ENCODE data around the gene LDLRAD4. TPM values are rescaled to one million over a fixed set of nuclear protein-coding genes. Genes with fewer than 3 reads are reported as not detected.

Gene LDLRAD4
- total and polyA plus RNA-seq, 2 donors (not counting 1 experiment from before 2014, with no cell fraction given) = 13.9 to 35.7 TPM

GRCh38 chr18:13619505-13620205 lies 401.1 kb downstream of the LDLRAD4 start:
- Histone ChIP-seq H3K79me2 (ENCODE audit: control insufficient read depth, insufficient read depth, low read length) (peaks cover 87% of the 10 kb centered on the region), H3K4me3 (ENCODE audit: control extremely low read depth in 1 of 5, extremely low read depth in 1 of 5, insufficient read depth in 1 of 5, low read depth in 2 of 5, low read length in 4 of 5) (no peak overlapping the region), H3K9ac (ENCODE audit: low read length) (no peak overlapping the region), H3K4me2 (replicated peaks; ENCODE audit: low read depth, low read length, poor library complexity, severe bottlenecking) (no peak overlapping the region), H3K36me3 (replicated peaks in 1 of 2; ENCODE audit: control extremely low read depth in 1 of 2, control insufficient read depth in 1 of 2, extremely low read depth in 1 of 2, insufficient read depth in 2 of 2, low read length in 1 of 2) (peaks cover 0 to 3% of the 10 kb centered on the region in 2 experiments), H4K20me1 (ENCODE audit: control insufficient read depth, insufficient read depth, low read length, poor library complexity, severe bottlenecking) (no peaks in the 10 kb centered on the region), H3K27me3 (replicated peaks in 1 of 4; ENCODE audit: control extremely low read depth in 1 of 4, control insufficient read depth in 3 of 4, insufficient read depth in 4 of 4, low read length in 3 of 4) (no peaks in the 10 kb centered on the region), H3K4me1 (ENCODE audit: control insufficient read depth in 2 of 2, insufficient read depth in 2 of 2, low read length in 2 of 2) (peaks cover 19 to 43% of the 10 kb centered on the region in 2 donors), H2AFZ (ENCODE audit: insufficient read depth, low read depth, low read length, poor library complexity, severe bottlenecking) (no peak overlapping the region), H3K9me3 (ENCODE audit: control extremely low read depth in 1 of 3, control insufficient read depth in 2 of 3, insufficient read depth in 1 of 3, low read length in 2 of 3) (no peaks in the 10 kb centered on the region), H3K27ac (ENCODE audit: low read length in 2 of 2) (no peak overlapping the region)
- 92% methylated on average over 17 of the region's 20 CpGs for WGBS (ENCODE audit: insufficient coverage)
- POLR2A ChIA-PET = interaction anchor here (0.5 kb wide), 1 partner anchor 214 kb away, joined by 4 read pairs; no protein-coding TSS in a partner anchor
- no peak overlapping the region for H3K4me3 Mint-ChIP-seq
- intact Hi-C loops (cut with micrococcal nuclease) = loop anchor here (10.0 kb wide), 1 partner anchor 735 kb away; the partner anchor contains the start of gene PTPN2
- no peak overlapping the region for H3K27ac Mint-ChIP-seq
- H3K9me3 Mint-ChIP-seq (ENCODE audit: insufficient read depth) = no peaks in the 10 kb centered on the region
- CTCF ChIA-PET = interaction anchor here (15.6 kb wide), 1 partner anchor 60 kb away, joined by 344 read pairs; no protein-coding TSS in a partner anchor
- H3K27me3 Mint-ChIP-seq = no peaks in the 10 kb centered on the region
- TF ChIP-seq CTCF (IDR thresholded peaks at IDR 0.05) (no peak), EZH2 (IDR thresholded peaks at IDR 0.05; ENCODE audit: borderline replicate concordance, insufficient read depth, low read depth, low read length, poor library complexity, severe bottlenecking) (no peak)
- H3K4me1 Mint-ChIP-seq = peaks cover 44% of the 10 kb centered on the region
- ATAC-seq (ENCODE audit: low read depth) = no peak
- DNase-seq = no peak

DNA sequence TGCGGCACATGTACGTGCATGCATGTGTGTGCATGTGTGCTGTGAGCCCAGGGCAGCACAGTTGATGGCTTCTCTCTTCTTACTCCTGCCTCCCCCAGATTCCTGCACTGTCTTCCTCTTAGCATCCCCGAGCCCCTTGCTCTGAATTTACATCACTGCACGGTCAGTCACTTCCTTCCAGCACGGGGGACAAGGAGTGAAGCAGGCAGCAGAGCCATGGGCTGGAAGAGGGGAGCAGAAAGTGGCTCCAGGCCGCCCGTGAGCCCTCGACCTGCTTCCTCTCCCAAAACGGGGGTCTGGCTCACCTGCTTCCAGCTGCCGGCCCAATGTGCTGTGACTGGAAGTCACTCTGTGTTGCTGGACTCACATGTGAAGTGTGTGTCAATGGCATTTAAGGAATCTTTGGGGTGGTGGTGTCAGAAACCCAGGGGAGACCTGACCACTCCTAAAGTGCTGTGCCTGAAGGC lies 401.7 kb downstream of the LDLRAD4 start:
- no peak overlapping the region for H3K4me2 ChIP-seq (replicated peaks; ENCODE audit: low read depth, low read length, poor library complexity, severe bottlenecking)
- DNase-seq (no peak), ATAC-seq (ENCODE audit: low read depth) (no peak)
- Mint-ChIP-seq H3K4me1 (peaks cover 38% of the 10 kb centered on the region), H3K27ac (no peak overlapping the region), H3K9me3 (ENCODE audit: insufficient read depth) (no peaks in the 10 kb centered on the region), H3K27me3 (no peaks in the 10 kb centered on the region), H3K4me3 (no peak overlapping the region)
- H3K36me3 ChIP-seq (replicated peaks in 1 of 2; ENCODE audit: control extremely low read depth in 1 of 2, control insufficient read depth in 1 of 2, extremely low read depth in 1 of 2, insufficient read depth in 2 of 2, low read length in 1 of 2) = peaks cover 0 to 3% of the 10 kb centered on the region in 2 experiments
- H3K4me1 ChIP-seq (ENCODE audit: control insufficient read depth in 2 of 2, insufficient read depth in 2 of 2, low read length in 2 of 2) = peaks cover 13 to 37% of the 10 kb centered on the region in 2 donors
- ChIA-PET CTCF (interaction anchor here (15.6 kb wide), 1 partner anchor 61 kb away, joined by 344 read pairs; no protein-coding TSS in a partner anchor), POLR2A (no interaction called here)
- WGBS (ENCODE audit: insufficient coverage) = 94% methylated on average over 9 of the region's 10 CpGs
- intact Hi-C loops (cut with micrococcal nuclease) = no loop called here
- no peak overlapping the region for H3K4me3 ChIP-seq (ENCODE audit: control extremely low read depth in 1 of 5, extremely low read depth in 1 of 5, insufficient read depth in 1 of 5, low read depth in 2 of 5, low read length in 4 of 5)
- H3K27me3 ChIP-seq (replicated peaks in 1 of 4; ENCODE audit: control extremely low read depth in 1 of 4, control insufficient read depth in 3 of 4, insufficient read depth in 4 of 4, low read length in 3 of 4) = no peaks in the 10 kb centered on the region
- no peak overlapping the region for H2AFZ ChIP-seq (ENCODE audit: insufficient read depth, low read depth, low read length, poor library complexity, severe bottlenecking)
- H3K9me3 ChIP-seq (ENCODE audit: control extremely low read depth in 1 of 3, control insufficient read depth in 2 of 3, insufficient read depth in 1 of 3, low read length in 2 of 3) = no peaks in the 10 kb centered on the region
- TF ChIP-seq CTCF (IDR thresholded peaks at IDR 0.05) (no peak), EZH2 (IDR thresholded peaks at IDR 0.05; ENCODE audit: borderline replicate concordance, insufficient read depth, low read depth, low read length, poor library complexity, severe bottlenecking) (no peak)
- H3K27ac ChIP-seq (ENCODE audit: low read length in 2 of 2) = no peak overlapping the region
- no peaks in the 10 kb centered on the region for H4K20me1 ChIP-seq (ENCODE audit: control insufficient read depth, insufficient read depth, low read length, poor library complexity, severe bottlenecking)
- H3K79me2 ChIP-seq (ENCODE audit: control insufficient read depth, insufficient read depth, low read length) = peaks cover 92% of the 10 kb centered on the region
- H3K9ac ChIP-seq (ENCODE audit: low read length) = no peak overlapping the region
